ENCODE measurements around the gene NKG7. TPM values are rescaled to one million over a fixed set of nuclear protein-coding genes. Genes with fewer than 3 reads are reported as not detected.

Gene NKG7
- total RNA-seq, 1 donor from 2014 or later: not detected

DNA sequence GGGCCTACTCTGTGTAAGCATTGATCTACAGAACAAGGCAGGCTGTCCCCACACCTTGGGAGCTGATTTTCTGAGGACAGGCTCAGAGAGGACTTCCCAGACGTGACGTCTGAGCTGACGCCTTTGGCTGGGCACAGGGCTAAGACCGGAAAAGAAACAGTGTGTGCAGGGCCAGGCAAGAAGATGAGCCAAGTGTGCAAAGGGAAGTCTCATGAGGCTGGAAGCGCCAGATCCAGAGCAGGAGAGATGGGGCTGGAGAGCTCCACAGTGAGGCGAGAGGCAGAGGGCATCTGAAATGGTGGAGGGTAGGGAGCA lies 48.3 kb downstream of the NKG7 start:
- no peak for DNase-seq (ENCODE audit: low spot score)
- Mint-ChIP-seq H3K27me3 (ENCODE audit: unreplicated experiment) (peaks cover 16% of the 10 kb centered on the region), H3K27ac (ENCODE audit: unreplicated experiment) (no peak overlapping the region), H3K4me1 (ENCODE audit: unreplicated experiment) (no peaks in the 10 kb centered on the region), H3K9me3 (ENCODE audit: unreplicated experiment) (no peaks in the 10 kb centered on the region), H3K4me3 (ENCODE audit: unreplicated experiment) (no peak overlapping the region), H3K36me3 (ENCODE audit: low read depth, unreplicated experiment) (peaks cover 44% of the 10 kb centered on the region)
- TF ChIP-seq, protein P1, sequence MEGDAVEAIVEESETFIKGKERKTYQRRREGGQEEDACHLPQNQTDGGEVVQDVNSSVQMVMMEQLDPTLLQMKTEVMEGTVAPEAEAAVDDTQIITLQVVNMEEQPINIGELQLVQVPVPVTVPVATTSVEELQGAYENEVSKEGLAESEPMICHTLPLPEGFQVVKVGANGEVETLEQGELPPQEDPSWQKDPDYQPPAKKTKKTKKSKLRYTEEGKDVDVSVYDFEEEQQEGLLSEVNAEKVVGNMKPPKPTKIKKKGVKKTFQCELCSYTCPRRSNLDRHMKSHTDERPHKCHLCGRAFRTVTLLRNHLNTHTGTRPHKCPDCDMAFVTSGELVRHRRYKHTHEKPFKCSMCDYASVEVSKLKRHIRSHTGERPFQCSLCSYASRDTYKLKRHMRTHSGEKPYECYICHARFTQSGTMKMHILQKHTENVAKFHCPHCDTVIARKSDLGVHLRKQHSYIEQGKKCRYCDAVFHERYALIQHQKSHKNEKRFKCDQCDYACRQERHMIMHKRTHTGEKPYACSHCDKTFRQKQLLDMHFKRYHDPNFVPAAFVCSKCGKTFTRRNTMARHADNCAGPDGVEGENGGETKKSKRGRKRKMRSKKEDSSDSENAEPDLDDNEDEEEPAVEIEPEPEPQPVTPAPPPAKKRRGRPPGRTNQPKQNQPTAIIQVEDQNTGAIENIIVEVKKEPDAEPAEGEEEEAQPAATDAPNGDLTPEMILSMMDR (IDR thresholded peaks at IDR 0.05; ENCODE audit: unreplicated experiment): no peak

DNA sequence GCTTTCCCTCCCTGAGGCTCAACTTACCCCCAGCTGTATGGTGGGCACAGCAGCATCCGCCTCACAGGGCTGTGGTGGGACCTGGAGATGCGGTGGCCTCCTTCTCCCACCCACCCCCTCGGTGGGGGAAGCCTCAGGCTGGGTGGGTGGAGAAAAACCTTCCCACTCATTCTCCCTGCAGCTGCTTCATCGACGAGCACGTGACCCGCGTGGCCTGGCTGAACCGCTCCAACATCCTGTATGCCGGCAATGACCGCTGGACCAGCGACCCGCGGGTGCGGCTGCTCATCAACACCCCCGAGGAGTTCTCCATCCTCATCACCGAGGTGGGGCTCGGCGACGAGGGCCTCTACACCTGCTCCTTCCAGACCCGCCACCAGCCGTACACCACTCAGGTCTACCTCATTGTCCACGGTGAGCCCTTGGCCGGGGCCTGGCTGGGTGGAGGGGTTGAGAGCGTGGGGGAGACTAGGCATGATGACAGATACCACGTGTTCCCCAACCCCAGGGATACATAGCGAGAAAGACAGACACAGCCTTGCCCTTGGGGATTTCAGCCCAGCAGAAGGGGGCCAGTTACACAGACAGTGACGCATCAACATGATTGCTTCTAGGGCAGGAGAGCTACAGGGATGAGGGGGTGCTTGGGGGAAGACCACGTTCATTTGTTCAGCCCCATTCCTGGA lies 48.8 kb downstream of the NKG7 start:
- Mint-ChIP-seq H3K4me1 (ENCODE audit: unreplicated experiment) (no peaks in the 10 kb centered on the region), H3K27me3 (ENCODE audit: unreplicated experiment) (peaks cover 17% of the 10 kb centered on the region), H3K27ac (ENCODE audit: unreplicated experiment) (no peak overlapping the region), H3K4me3 (ENCODE audit: unreplicated experiment) (no peak overlapping the region), H3K9me3 (ENCODE audit: unreplicated experiment) (no peaks in the 10 kb centered on the region), H3K36me3 (ENCODE audit: low read depth, unreplicated experiment) (peaks cover 47% of the 10 kb centered on the region)
- TF ChIP-seq, protein P1 (IDR thresholded peaks at IDR 0.05; ENCODE audit: unreplicated experiment): no peak
- no peak for DNase-seq (ENCODE audit: low spot score)

DNA sequence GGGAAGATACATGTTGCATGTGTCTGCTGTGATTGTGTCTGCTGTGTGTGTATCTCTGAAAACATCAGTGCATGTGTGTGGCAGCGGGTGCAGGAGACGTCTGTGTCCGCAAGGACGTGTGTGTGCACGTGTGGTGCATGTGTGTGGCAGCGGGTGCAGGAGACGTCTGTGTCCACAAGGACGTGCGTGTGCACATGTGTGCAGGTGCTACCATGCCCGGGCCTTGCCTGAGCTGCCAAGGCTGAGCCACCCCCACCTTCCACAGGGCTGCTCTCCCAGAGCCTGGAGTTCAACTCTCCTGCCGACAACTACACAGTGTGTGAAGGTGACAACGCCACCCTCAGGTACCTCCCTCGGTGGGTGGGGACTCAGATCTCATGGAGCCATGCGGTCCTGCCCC lies 50.7 kb downstream of the NKG7 start:
- H3K4me1 Mint-ChIP-seq (ENCODE audit: unreplicated experiment): no peaks in the 10 kb centered on the region

More for the DNA sequence above, 50.7 kb downstream of the NKG7 start:
- Mint-ChIP-seq H3K4me3 (ENCODE audit: unreplicated experiment) (no peak overlapping the region), H3K36me3 (ENCODE audit: low read depth, unreplicated experiment) (peaks cover 43% of the 10 kb centered on the region), H3K9me3 (ENCODE audit: unreplicated experiment) (no peaks in the 10 kb centered on the region), H3K27ac (ENCODE audit: unreplicated experiment) (no peak overlapping the region), H3K27me3 (ENCODE audit: unreplicated experiment) (peaks cover 20% of the 10 kb centered on the region)
- TF ChIP-seq, protein P1 (IDR thresholded peaks at IDR 0.05; ENCODE audit: unreplicated experiment): no peak
- DNase-seq (ENCODE audit: low spot score): no peak

Other genes starting within 250 kb of the NKG7 start
- 0.82 TPM for gene SIGLEC9, start 247.7 kb downstream of the NKG7 start, total RNA-seq (ENCODE audit: unreplicated experiment)
- gene SIGLEC7, start 230.4 kb downstream of the NKG7 start, total RNA-seq (ENCODE audit: unreplicated experiment): not detected
- 21.7 TPM for gene CD33, start 147.6 kb downstream of the NKG7 start, total RNA-seq (ENCODE audit: unreplicated experiment)
- gene SIGLECL1, start 121.6 kb downstream of the NKG7 start, total RNA-seq (ENCODE audit: unreplicated experiment): 2.8 TPM
- 114 TPM for gene IGLON5, start 61.0 kb downstream of the NKG7 start, total RNA-seq (ENCODE audit: unreplicated experiment)
- 5.9 TPM for gene VSIG10L, start 30.5 kb downstream of the NKG7 start, total RNA-seq (ENCODE audit: unreplicated experiment)
- 55.1 TPM for gene ETFB, start 6.3 kb downstream of the NKG7 start, total RNA-seq (ENCODE audit: unreplicated experiment)
- not detected for gene CLDND2, start 3.7 kb downstream of the NKG7 start, total RNA-seq (ENCODE audit: unreplicated experiment)
- not detected for gene LIM2, start 15.3 kb upstream of the NKG7 start, total RNA-seq (ENCODE audit: unreplicated experiment)
- 0.21 TPM for gene C19orf84, start 17.9 kb upstream of the NKG7 start, total RNA-seq (ENCODE audit: unreplicated experiment)
- not detected for gene SIGLEC10, start 45.0 kb upstream of the NKG7 start, total RNA-seq (ENCODE audit: unreplicated experiment)
- not detected for gene SIGLEC8, start 85.8 kb upstream of the NKG7 start, total RNA-seq (ENCODE audit: unreplicated experiment)
- gene CEACAM18, start 105.9 kb upstream of the NKG7 start, total RNA-seq (ENCODE audit: unreplicated experiment): not detected
- not detected for gene SIGLEC12, start 129.1 kb upstream of the NKG7 start, total RNA-seq (ENCODE audit: unreplicated experiment)
- gene SIGLEC6, start 159.0 kb upstream of the NKG7 start, total RNA-seq (ENCODE audit: unreplicated experiment): not detected
- 18.3 TPM for gene ZNF175, start 198.6 kb upstream of the NKG7 start, total RNA-seq (ENCODE audit: unreplicated experiment)